IMR-90 (cell line): ENCODE data around the gene TBC1D8. TPM values are rescaled to one million over a fixed set of nuclear protein-coding genes. Genes with fewer than 3 reads are reported as not detected.

ENCODE experiments used
- ATAC-seq: fragments of 200-7000 bp; cut with Tn5 transposase; 2 replicates; pipeline ENCODE4 v1.9.1; 2020; ENCODE audit warnings: low read depth, mild to moderate bottlenecking, moderate library complexity
- BruUV-seq: library from RNA; stranded (reverse); fragments of 400-500 nt; replicated peaks from 2 replicates; lab custom pipeline; 2021; lab: Mats Ljungman, UMichigan
- CTCF ChIA-PET: fragments of 300-600 bp; formaldehyde crosslinking; extraction: SDS; loops from one replicate; lab custom pipeline; 2021; ENCODE audit warnings: antibody characterized with exemption; lab: Yijun Ruan, JAX
- POLR2A ChIA-PET: fragments of 300-600 bp; sonication (Branson Sonifier 250); formaldehyde crosslinking; loops from one replicate; lab custom pipeline; 2022; ENCODE audit warnings: antibody characterized with exemption; ENCODE audit not compliant: unreplicated experiment; lab: Charles Lee
- DNase-seq: peaks from one replicate; pipeline ENCODE4 v3.0.0; 2013
- H2AFZ ChIP-seq: replicated peaks from 2 replicates; pipeline ENCODE3; 2013; ENCODE audit warnings: low read length, mild to moderate bottlenecking; ENCODE audit not compliant: poor library complexity
- H2AK5ac ChIP-seq: 2 replicates; pipeline ENCODE4 v1.6.1; 2013; ENCODE audit warnings: low read depth, low read length, inconsistent platforms
- H2AK9ac ChIP-seq: replicated peaks from 2 replicates; pipeline ENCODE3; 2013; ENCODE audit warnings: mild to moderate bottlenecking, low read depth, low read length, moderate library complexity; ENCODE audit not compliant: poor library complexity
- H2BK120ac ChIP-seq: 2 replicates; pipeline ENCODE4 v1.6.1; 2013; ENCODE audit warnings: low read depth, low read length, inconsistent platforms
- H2BK15ac ChIP-seq: 3 replicates; pipeline ENCODE4 v1.6.1; 2013; ENCODE audit warnings: low read depth, low read length, inconsistent platforms
- H2BK20ac ChIP-seq: 2 replicates; pipeline ENCODE4 v1.6.1; 2013; ENCODE audit warnings: low read depth, mild to moderate bottlenecking, inconsistent platforms, low read length, moderate library complexity
- H2BK5ac ChIP-seq: 2 replicates; pipeline ENCODE4 v1.6.1; 2013; ENCODE audit warnings: mild to moderate bottlenecking, low read depth, low read length, inconsistent platforms; ENCODE audit not compliant: poor library complexity, severe bottlenecking
- H3K14ac ChIP-seq: replicated peaks from 2 replicates; pipeline ENCODE4 v1.6.1; 2013; ENCODE audit warnings: low read depth, low read length, inconsistent platforms
- H3K18ac ChIP-seq: 2 replicates; pipeline ENCODE4 v1.6.1; 2013; ENCODE audit warnings: low read depth, low read length, control low read depth
- H3K23ac ChIP-seq: 2 replicates; pipeline ENCODE4 v1.6.1; 2013; ENCODE audit warnings: low read depth, low read length, inconsistent platforms
- H3K27ac ChIP-seq: 2 replicates; pipeline ENCODE4 v1.5.1; 2013; ENCODE audit warnings: mild to moderate bottlenecking, control low read depth, low read length; ENCODE audit not compliant: insufficient read depth
- H3K27me3 ChIP-seq: 2 replicates; pipeline ENCODE4 v1.6.1; 2013; ENCODE audit warnings: low read length; ENCODE audit not compliant: control insufficient read depth, insufficient read depth
- H3K36me3 ChIP-seq: 2 replicates; pipeline ENCODE4 v1.6.1; 2013; ENCODE audit warnings: low read length, mixed read lengths; ENCODE audit not compliant: control insufficient read depth, insufficient read depth
- H3K4ac ChIP-seq: 2 replicates; pipeline ENCODE4 v1.6.1; 2013; ENCODE audit warnings: low read depth, low read length, inconsistent platforms
- H3K4me1 ChIP-seq: 2 replicates; pipeline ENCODE4 v1.6.1; 2013; ENCODE audit warnings: low read length, mixed read lengths; ENCODE audit not compliant: control insufficient read depth, insufficient read depth
- H3K4me2 ChIP-seq: 2 replicates; pipeline ENCODE4 v1.6.1; 2013; ENCODE audit warnings: low read depth, mild to moderate bottlenecking, control low read depth, low read length, moderate library complexity
- H3K4me3 ChIP-seq: 2 replicates; pipeline ENCODE4 v1.5.1; 2013; ENCODE audit warnings: low read depth, mild to moderate bottlenecking, control low read depth, low read length, moderate library complexity; ENCODE audit not compliant: insufficient read depth
- H3K56ac ChIP-seq: 2 replicates; pipeline ENCODE4 v1.6.1; 2013; ENCODE audit warnings: low read length, inconsistent platforms; ENCODE audit not compliant: insufficient read depth; ENCODE audit errors: extremely low read depth
- H3K79me1 ChIP-seq, 2 experiments: 2 replicates each; pipeline ENCODE4 v1.6.1; 2013; ENCODE audit warnings: low read length in 2 of 2, inconsistent platforms in 1 of 2, low read depth in 1 of 2
- H3K9ac ChIP-seq: 2 replicates; pipeline ENCODE4 v1.6.1; 2013; ENCODE audit warnings: low read depth, low read length, control low read depth
- H3K9me1 ChIP-seq: 2 replicates; pipeline ENCODE4 v1.6.1; 2013; ENCODE audit warnings: low read length, inconsistent platforms; ENCODE audit not compliant: insufficient read depth
- H3K9me3 ChIP-seq: 2 replicates; pipeline ENCODE4 v1.6.1; 2013; ENCODE audit warnings: low read length; ENCODE audit not compliant: control insufficient read depth, insufficient read depth
- H4K20me1 ChIP-seq: 2 replicates; pipeline ENCODE4 v1.6.1; 2013; ENCODE audit warnings: low read length, inconsistent platforms; ENCODE audit not compliant: insufficient read depth
- H4K5ac ChIP-seq: 2 replicates; pipeline ENCODE4 v1.6.1; 2013; ENCODE audit warnings: mild to moderate bottlenecking, low read depth, low read length, control low read depth
- H4K8ac ChIP-seq, 2 experiments: 2 replicates each; pipeline ENCODE4 v1.6.1; 2013; ENCODE audit warnings: low read depth in 2 of 2, low read length in 2 of 2, control low read depth in 1 of 2, inconsistent platforms in 1 of 2
- H4K91ac ChIP-seq: 2 replicates; pipeline ENCODE4 v1.6.1; 2013; ENCODE audit warnings: low read depth, low read length, inconsistent platforms; ENCODE audit not compliant: insufficient read depth
- CEBPB ChIP-seq: IDR thresholded peaks from 2 replicates; pipeline ENCODE4 v1.6.1; 2012; ENCODE audit warnings: low read depth, low read length, improper control_type of control experiment
- MAFK ChIP-seq: IDR thresholded peaks from 2 replicates; pipeline ENCODE4 v1.6.1; 2012; ENCODE audit warnings: low read depth, low read length, improper control_type of control experiment
- NFE2L2 ChIP-seq: fragments of 150-350 bp; IDR thresholded peaks from 2 replicates; pipeline ENCODE4 v1.6.1; 2016; ENCODE audit warnings: low read depth, mild to moderate bottlenecking, low read length
- RCOR1 ChIP-seq: IDR thresholded peaks from 2 replicates; pipeline ENCODE4 v1.6.1; 2012; ENCODE audit warnings: mild to moderate bottlenecking, low read length, improper control_type of control experiment; ENCODE audit not compliant: insufficient replicate concordance
- WGBS, 2 experiments: methylation state at CpG; one replicate each; pipeline versions ENCODE4 v1.1.5 to v1.1.7; 2013; ENCODE audit warnings: missing lambda C conversion rate in 2 of 2; ENCODE audit not compliant: insufficient read length in 1 of 2; ENCODE audit errors: extremely low coverage in 2 of 2; 5-methylcytosine and 5-hydroxymethylcytosine counted together
- dilution Hi-C: fragments of 300-500 bp; cut with HindIII; formaldehyde crosslinking; loops from one replicate; pipeline ENCODE4 v1.14.3; 2018; ENCODE audit warnings: low sequenced_read_pairs; ENCODE audit not compliant: unreplicated experiment
- in situ Hi-C: fragments of 300-500 bp; cut with MboI; formaldehyde crosslinking; loops from 3 replicates; pipeline ENCODE4 v1.14.3; 2019; ENCODE audit warnings: low sequenced_read_pairs, inconsistent platforms, mixed read lengths
- intact Hi-C: fragments of 100-400 bp; cut with micrococcal nuclease; formaldehyde crosslinking; loops from 2 replicates; pipeline ENCODE4 v1.10.0; 2022
- polyA plus RNA-seq, 3 experiments: library from polyadenylated mRNA; depleted of rRNA; stranded (reverse); fragments of >200 nt; gene quantifications; 2 replicates each; pipeline ENCODE4 v1.2.3, GENCODE V29; 2012; ENCODE audit warnings: low replicate concordance in 1 of 3
- total RNA-seq: library from RNA; depleted of rRNA; stranded (reverse); fragments of >200 nt; gene quantifications from 2 replicates; pipeline ENCODE4 v1.2.3, GENCODE V29; 2012
- TF ChIP-seq, protein P1 (sequence below): fragments of 150-350 bp; IDR thresholded peaks from 2 replicates; pipeline ENCODE4 v1.6.1; 2017; ENCODE audit warnings: mild to moderate bottlenecking, antibody characterized with exemption, low read length, low read depth

The TBC1D8 gene
- total and polyA plus RNA-seq, 2 of the 4 experiments (the other 2 are of a cell fraction) = 1.3 to 1.5 TPM

DNA sequence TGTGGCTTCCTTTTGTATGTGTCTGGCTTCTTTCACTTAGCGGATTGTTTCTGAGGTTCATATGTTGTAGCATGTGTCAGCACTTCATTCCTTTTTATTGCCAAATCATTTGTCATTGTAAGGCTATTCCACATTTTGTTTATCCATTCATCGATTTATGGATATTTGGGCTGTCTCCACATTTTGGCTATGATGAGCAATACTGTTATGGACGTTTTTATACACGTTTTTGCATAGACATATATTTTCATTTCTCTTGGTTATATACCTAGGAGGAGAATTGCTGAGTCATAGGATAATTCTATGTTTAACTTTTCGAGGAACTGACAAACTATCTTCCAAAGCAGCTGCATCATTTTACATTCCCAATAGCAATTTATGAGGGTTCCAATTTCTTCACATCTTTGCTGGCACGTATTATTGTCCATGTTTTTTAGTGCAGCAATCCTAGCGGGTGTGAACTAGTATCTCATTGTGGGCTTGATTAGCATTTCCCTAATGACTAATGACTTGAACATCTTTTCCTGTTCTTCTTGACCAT lies 48.1 kb upstream of the TBC1D8 start:
- no peak overlapping the region for H2AK9ac ChIP-seq
- no peaks in the 10 kb centered on the region for H3K79me1 ChIP-seq
- intact Hi-C loops (no loop called here), in situ Hi-C loops (no loop called here), dilution Hi-C loops (no loop called here)
- ChIA-PET CTCF (no interaction called here), POLR2A (no interaction called here)
- H4K8ac ChIP-seq = no peak overlapping the region
- H2BK5ac ChIP-seq = no peak overlapping the region
- H2BK120ac ChIP-seq = no peak overlapping the region
- no peak overlapping the region for H3K23ac ChIP-seq
- H3K56ac ChIP-seq = no peak overlapping the region
- no peak overlapping the region for H3K4me3 ChIP-seq
- ATAC-seq (no peak; the same call in none of the 2 replicates), DNase-seq (peak; percentile 26)
- H2BK20ac ChIP-seq = peak overlapping the region; percentile 52
- no peaks in the 10 kb centered on the region; the same call in 1 of the 2 replicates for H3K4me1 ChIP-seq
- H4K5ac ChIP-seq = no peak overlapping the region
- TF ChIP-seq MAFK = peak; percentile 95
- TF ChIP-seq RCOR1 = no peak
- peak; percentile 95 for TF ChIP-seq NFE2L2
- peak; percentile 17; the same call in 1 of the 2 replicates for TF ChIP-seq CEBPB
- TF ChIP-seq, protein P1, sequence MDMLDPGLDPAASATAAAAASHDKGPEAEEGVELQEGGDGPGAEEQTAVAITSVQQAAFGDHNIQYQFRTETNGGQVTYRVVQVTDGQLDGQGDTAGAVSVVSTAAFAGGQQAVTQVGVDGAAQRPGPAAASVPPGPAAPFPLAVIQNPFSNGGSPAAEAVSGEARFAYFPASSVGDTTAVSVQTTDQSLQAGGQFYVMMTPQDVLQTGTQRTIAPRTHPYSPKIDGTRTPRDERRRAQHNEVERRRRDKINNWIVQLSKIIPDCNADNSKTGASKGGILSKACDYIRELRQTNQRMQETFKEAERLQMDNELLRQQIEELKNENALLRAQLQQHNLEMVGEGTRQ = no peak
- H4K20me1 ChIP-seq = no peaks in the 10 kb centered on the region
- peaks cover 4% of the 10 kb centered on the region for H3K27me3 ChIP-seq
- no TSS peak for BruUV-seq
- no peak overlapping the region for H3K4me2 ChIP-seq
- no peak overlapping the region for H4K91ac ChIP-seq
- no peak overlapping the region for H3K27ac ChIP-seq
- no peak overlapping the region for H2AFZ ChIP-seq
- no CpG with 5 or more reads among the region's 7 CpGs for WGBS, 2 experiments
- no peaks in the 10 kb centered on the region for H3K9me1 ChIP-seq
- no peak overlapping the region for H3K9ac ChIP-seq
- no peak overlapping the region for H3K4ac ChIP-seq
- H3K36me3 ChIP-seq = no peaks in the 10 kb centered on the region
- H3K18ac ChIP-seq = no peak overlapping the region
- H2BK15ac ChIP-seq = no peak overlapping the region
- H3K14ac ChIP-seq = no peak overlapping the region
- H2AK5ac ChIP-seq = no peak overlapping the region
- H3K9me3 ChIP-seq = no peaks in the 10 kb centered on the region
